Omental fat pad (tissue), 4 donors: ENCODE results near the gene EDIL3. TPM values are rescaled to one million over a fixed set of nuclear protein-coding genes. Genes with fewer than 3 reads are reported as not detected.

Experiments used
- ATAC-seq: fragments of 150-250 bp; one replicate; pipeline ENCODE4 v1.9.1; 2016; ENCODE audit warnings: mild to moderate bottlenecking, moderate library complexity; ENCODE audit not compliant: low FRiP score
- DNase-seq: peaks from one replicate; pipeline ENCODE4 v3.0.0-alpha.2; 2019; ENCODE audit warnings: low spot score
- CTCF ChIP-seq, 3 donors: fragments of 450-650 bp; IDR thresholded peaks; one replicate each; pipeline ENCODE4 v1.5.1; 2016 to 2017; ENCODE audit warnings: antibody characterized with exemption in 3 of 3, mild to moderate bottlenecking in 3 of 3, moderate library complexity in 2 of 3
- total RNA-seq, 4 donors: library from RNA; depleted of rRNA; stranded (reverse); fragments of >200 nt; gene quantifications; one replicate each; pipeline ENCODE4 v1.1.0, GENCODE V29; 2016

The EDIL3 gene
- total RNA-seq, 4 donors from 2014 or later = 2.3 to 22.4 (median 4.2) TPM

- no peak for TF ChIP-seq CTCF (IDR thresholded peaks at IDR 0.05)
- DNase-seq (no peak), ATAC-seq (no peak)
These were observed 134.6 kb downstream of the EDIL3 start for GRCh38 chr5:84249918-84250630.

- TF ChIP-seq CTCF (IDR thresholded peaks at IDR 0.05) = no peak
- ATAC-seq (no peak), DNase-seq (no peak)
These were observed 136.7 kb downstream of the EDIL3 start for GRCh38 chr5:84248013-84248412.

GRCh38 chr5:84242286-84242685 lies 142.4 kb downstream of the EDIL3 start:
- DNase-seq (no peak), ATAC-seq (no peak)
- TF ChIP-seq CTCF (IDR thresholded peaks at IDR 0.05) = no peak

- TF ChIP-seq CTCF (IDR thresholded peaks at IDR 0.05) = no peak
- ATAC-seq = no peak
- no peak for DNase-seq
These were observed 145.2 kb downstream of the EDIL3 start for GRCh38 chr5:84239494-84239893.

- no peak for ATAC-seq
- no peak for DNase-seq
- TF ChIP-seq CTCF (IDR thresholded peaks at IDR 0.05) = no peak
These were observed 147.6 kb downstream of the EDIL3 start for GRCh38 chr5:84237126-84237525.

- TF ChIP-seq CTCF (IDR thresholded peaks at IDR 0.05) = no peak
- ATAC-seq (no peak), DNase-seq (no peak)
These were observed 153.2 kb downstream of the EDIL3 start for GRCh38 chr5:84231433-84231832.

- DNase-seq (no peak), ATAC-seq (no peak)
- no peak for TF ChIP-seq CTCF (IDR thresholded peaks at IDR 0.05)
These were observed 155.6 kb downstream of the EDIL3 start for GRCh38 chr5:84229045-84229444.
